ENCODE data around the gene CHCHD3. TPM values are rescaled to one million over a fixed set of nuclear protein-coding genes. Genes with fewer than 3 reads are reported as not detected.

CHCHD3 gene
- total and polyA plus RNA-seq, 4 donors = 25.5 to 37.8 (median 31.8) TPM

DNA sequence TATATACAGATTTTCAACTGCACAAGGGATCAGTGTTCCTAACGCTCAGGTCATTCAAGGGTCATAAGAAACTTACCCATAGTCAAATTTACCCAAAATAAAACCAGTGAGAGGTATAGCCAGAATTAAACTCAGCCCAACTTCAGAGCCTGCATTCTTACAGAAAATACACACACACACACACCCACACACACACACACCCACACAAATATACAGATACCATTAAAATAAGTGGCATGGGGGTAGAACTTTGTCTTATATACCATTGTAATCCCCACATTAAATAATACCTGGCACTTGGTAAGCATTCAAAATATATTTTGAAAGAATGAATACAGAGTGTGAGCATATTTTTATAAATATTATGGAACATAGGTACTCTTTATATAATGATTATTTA lies 93.8 kb downstream of the CHCHD3 start:
- Histone ChIP-seq H3K27me3 (ENCODE audit: control insufficient read depth in 4 of 4, insufficient read depth in 4 of 4, low read length in 3 of 4) (no peaks in the 10 kb centered on the region), H3K9ac (ENCODE audit: low read depth in 1 of 2, low read length in 2 of 2) (no peak overlapping the region), H3K9me3 (ENCODE audit: control insufficient read depth in 4 of 4, low read length in 3 of 4) (no peaks in the 10 kb centered on the region), H3K4me1 (ENCODE audit: control insufficient read depth in 4 of 4, insufficient read depth in 4 of 4, low read length in 3 of 4) (no peaks in the 10 kb centered on the region), H3K36me3 (ENCODE audit: control insufficient read depth in 4 of 4, insufficient read depth in 3 of 4, low read depth in 1 of 4, low read length in 3 of 4) (no peaks in the 10 kb centered on the region), H3K27ac (ENCODE audit: low read depth in 1 of 2, low read length in 2 of 2) (no peak overlapping the region), H3K4me3 (ENCODE audit: low read depth in 1 of 3, low read length in 3 of 3) (no peak overlapping the region)
- TF ChIP-seq HNF4A (conservative IDR thresholded peaks at IDR 0.05) (no peak), EGR1 (IDR thresholded peaks at IDR 0.05; ENCODE audit: low read depth in 2 of 2) (no peak), JUND (IDR thresholded peaks at IDR 0.05) (no peak)
- TF ChIP-seq, protein P1, sequence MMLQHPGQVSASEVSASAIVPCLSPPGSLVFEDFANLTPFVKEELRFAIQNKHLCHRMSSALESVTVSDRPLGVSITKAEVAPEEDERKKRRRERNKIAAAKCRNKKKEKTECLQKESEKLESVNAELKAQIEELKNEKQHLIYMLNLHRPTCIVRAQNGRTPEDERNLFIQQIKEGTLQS (IDR thresholded peaks at IDR 0.05) = no peak
- TF ChIP-seq, protein P2, sequence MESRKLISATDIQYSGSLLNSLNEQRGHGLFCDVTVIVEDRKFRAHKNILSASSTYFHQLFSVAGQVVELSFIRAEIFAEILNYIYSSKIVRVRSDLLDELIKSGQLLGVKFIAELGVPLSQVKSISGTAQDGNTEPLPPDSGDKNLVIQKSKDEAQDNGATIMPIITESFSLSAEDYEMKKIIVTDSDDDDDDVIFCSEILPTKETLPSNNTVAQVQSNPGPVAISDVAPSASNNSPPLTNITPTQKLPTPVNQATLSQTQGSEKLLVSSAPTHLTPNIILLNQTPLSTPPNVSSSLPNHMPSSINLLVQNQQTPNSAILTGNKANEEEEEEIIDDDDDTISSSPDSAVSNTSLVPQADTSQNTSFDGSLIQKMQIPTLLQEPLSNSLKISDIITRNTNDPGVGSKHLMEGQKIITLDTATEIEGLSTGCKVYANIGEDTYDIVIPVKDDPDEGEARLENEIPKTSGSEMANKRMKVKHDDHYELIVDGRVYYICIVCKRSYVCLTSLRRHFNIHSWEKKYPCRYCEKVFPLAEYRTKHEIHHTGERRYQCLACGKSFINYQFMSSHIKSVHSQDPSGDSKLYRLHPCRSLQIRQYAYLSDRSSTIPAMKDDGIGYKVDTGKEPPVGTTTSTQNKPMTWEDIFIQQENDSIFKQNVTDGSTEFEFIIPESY (IDR thresholded peaks at IDR 0.05) = no peak
- TF ChIP-seq, protein P3, sequence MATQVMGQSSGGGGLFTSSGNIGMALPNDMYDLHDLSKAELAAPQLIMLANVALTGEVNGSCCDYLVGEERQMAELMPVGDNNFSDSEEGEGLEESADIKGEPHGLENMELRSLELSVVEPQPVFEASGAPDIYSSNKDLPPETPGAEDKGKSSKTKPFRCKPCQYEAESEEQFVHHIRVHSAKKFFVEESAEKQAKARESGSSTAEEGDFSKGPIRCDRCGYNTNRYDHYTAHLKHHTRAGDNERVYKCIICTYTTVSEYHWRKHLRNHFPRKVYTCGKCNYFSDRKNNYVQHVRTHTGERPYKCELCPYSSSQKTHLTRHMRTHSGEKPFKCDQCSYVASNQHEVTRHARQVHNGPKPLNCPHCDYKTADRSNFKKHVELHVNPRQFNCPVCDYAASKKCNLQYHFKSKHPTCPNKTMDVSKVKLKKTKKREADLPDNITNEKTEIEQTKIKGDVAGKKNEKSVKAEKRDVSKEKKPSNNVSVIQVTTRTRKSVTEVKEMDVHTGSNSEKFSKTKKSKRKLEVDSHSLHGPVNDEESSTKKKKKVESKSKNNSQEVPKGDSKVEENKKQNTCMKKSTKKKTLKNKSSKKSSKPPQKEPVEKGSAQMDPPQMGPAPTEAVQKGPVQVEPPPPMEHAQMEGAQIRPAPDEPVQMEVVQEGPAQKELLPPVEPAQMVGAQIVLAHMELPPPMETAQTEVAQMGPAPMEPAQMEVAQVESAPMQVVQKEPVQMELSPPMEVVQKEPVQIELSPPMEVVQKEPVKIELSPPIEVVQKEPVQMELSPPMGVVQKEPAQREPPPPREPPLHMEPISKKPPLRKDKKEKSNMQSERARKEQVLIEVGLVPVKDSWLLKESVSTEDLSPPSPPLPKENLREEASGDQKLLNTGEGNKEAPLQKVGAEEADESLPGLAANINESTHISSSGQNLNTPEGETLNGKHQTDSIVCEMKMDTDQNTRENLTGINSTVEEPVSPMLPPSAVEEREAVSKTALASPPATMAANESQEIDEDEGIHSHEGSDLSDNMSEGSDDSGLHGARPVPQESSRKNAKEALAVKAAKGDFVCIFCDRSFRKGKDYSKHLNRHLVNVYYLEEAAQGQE (IDR thresholded peaks at IDR 0.05) = no peak
- WGBS = 93% methylated on average over 1 of the region's 1 CpG
- DNase-seq (ENCODE audit: low spot score) = no peak

DNA sequence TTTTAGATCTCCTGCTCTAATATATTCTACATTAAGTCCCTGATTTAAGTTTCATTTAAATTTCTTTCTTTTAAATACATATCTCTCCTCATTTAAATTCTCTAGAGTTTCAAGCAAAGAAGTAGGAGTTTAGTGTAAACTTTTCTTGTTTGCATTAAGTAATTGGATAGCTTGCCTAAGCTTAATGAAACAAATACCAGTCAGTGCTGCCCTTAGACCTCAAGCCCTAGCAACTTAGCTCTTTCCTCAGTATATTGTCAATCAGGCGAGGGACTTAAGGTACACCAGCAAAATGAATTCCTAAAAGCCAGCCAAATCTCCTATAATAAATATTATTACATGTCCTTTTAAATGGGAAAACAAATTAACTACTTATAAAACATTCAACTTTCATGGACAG lies 101.5 kb downstream of the CHCHD3 start:
- Histone ChIP-seq H3K27me3 (ENCODE audit: control insufficient read depth in 4 of 4, insufficient read depth in 4 of 4, low read length in 3 of 4) (no peaks in the 10 kb centered on the region), H3K4me3 (ENCODE audit: low read depth in 1 of 3, low read length in 3 of 3) (no peak overlapping the region), H3K9me3 (ENCODE audit: control insufficient read depth in 4 of 4, low read length in 3 of 4) (no peaks in the 10 kb centered on the region), H3K9ac (ENCODE audit: low read depth in 1 of 2, low read length in 2 of 2) (no peak overlapping the region), H3K4me1 (ENCODE audit: control insufficient read depth in 4 of 4, insufficient read depth in 4 of 4, low read length in 3 of 4) (no peaks in the 10 kb centered on the region), H3K36me3 (ENCODE audit: control insufficient read depth in 4 of 4, insufficient read depth in 3 of 4, low read depth in 1 of 4, low read length in 3 of 4) (no peaks in the 10 kb centered on the region), H3K27ac (ENCODE audit: low read depth in 1 of 2, low read length in 2 of 2) (no peak overlapping the region)
- TF ChIP-seq HNF4G (IDR thresholded peaks at IDR 0.05) (no peak), RAD21 (IDR thresholded peaks at IDR 0.05) (no peak), GABPA (IDR thresholded peaks at IDR 0.05 in 1 of 2, conservative IDR thresholded peaks at IDR 0.05 in 1 of 2) (no peak), NR2F2 (IDR thresholded peaks at IDR 0.05) (no peak), FOXA1 (IDR thresholded peaks at IDR 0.05) (no peak), FOXA2 (IDR thresholded peaks at IDR 0.05) (no peak), TAF1 (conservative IDR thresholded peaks at IDR 0.05) (no peak), HNF4A (conservative IDR thresholded peaks at IDR 0.05) (no peak), YY1 (IDR thresholded peaks at IDR 0.05) (no peak)
- TF ChIP-seq, protein P2 (IDR thresholded peaks at IDR 0.05) = no peak
- TF ChIP-seq, protein P4, sequence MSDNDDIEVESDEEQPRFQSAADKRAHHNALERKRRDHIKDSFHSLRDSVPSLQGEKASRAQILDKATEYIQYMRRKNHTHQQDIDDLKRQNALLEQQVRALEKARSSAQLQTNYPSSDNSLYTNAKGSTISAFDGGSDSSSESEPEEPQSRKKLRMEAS (IDR thresholded peaks at IDR 0.05) = no peak
- TF ChIP-seq, protein P1 (IDR thresholded peaks at IDR 0.05) = no peak
- TF ChIP-seq, protein P5, sequence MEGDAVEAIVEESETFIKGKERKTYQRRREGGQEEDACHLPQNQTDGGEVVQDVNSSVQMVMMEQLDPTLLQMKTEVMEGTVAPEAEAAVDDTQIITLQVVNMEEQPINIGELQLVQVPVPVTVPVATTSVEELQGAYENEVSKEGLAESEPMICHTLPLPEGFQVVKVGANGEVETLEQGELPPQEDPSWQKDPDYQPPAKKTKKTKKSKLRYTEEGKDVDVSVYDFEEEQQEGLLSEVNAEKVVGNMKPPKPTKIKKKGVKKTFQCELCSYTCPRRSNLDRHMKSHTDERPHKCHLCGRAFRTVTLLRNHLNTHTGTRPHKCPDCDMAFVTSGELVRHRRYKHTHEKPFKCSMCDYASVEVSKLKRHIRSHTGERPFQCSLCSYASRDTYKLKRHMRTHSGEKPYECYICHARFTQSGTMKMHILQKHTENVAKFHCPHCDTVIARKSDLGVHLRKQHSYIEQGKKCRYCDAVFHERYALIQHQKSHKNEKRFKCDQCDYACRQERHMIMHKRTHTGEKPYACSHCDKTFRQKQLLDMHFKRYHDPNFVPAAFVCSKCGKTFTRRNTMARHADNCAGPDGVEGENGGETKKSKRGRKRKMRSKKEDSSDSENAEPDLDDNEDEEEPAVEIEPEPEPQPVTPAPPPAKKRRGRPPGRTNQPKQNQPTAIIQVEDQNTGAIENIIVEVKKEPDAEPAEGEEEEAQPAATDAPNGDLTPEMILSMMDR (IDR thresholded peaks at IDR 0.05; ENCODE audit: low read depth, low read length, missing input control) = no peak
- DNase-seq (ENCODE audit: low spot score) = no peak
- WGBS = 98% methylated on average over 1 of the region's 1 CpG

Data from liver (tissue), 9 donors.